Stimulated activated CD8-positive, alpha-beta memory T cell treated with anti-CD3 and anti-CD28 coated beads, Interleukin-15, amount 100 ng/mL, for 4 hours (primary cell): ENCODE results near the gene SLC23A3.
A peak's percentile ranks its signal among the peaks of the same experiment; 100 is the strongest.

Experiments used
- DNase-seq, 2 donors: peaks; one replicate each; pipeline ENCODE4 v3.0.0-alpha.2; 2020; ENCODE audit warnings: low read depth in 2 of 2

The SLC23A3 gene

GRCh38 chr2:219175928-219176817 lies 6.3 kb upstream of the SLC23A3 start:
- no peak for DNase-seq

GRCh38 chr2:219175486-219175885 lies 5.7 kb upstream of the SLC23A3 start:
- no peak for DNase-seq

DNA sequence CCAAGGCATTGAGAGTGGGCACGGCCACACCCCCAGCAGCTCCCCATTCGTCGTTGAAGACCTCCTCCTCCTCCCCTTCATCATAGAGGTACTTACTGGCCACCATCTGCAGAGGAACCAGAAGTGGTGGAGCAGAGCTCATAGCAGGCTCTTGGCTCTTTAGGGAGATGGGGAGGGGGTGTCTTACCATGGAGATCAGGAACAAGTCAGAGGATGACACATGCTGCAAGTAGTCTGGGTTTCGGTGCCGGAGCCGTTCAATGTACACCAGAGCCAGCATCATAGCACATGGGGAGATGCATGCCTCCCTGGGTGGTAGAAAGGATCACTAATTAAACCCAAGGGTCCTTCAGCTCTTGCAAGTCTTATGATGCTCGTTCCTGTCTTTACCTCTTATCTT lies 5.0 kb upstream of the SLC23A3 start:
- DNase-seq, result no peak

GRCh38 chr2:219174146-219174545 lies 4.3 kb upstream of the SLC23A3 start:
- no peak for DNase-seq

- DNase-seq, result no peak
Measured at GRCh38 chr2:219173176-219173575, 3.3 kb upstream of the SLC23A3 start.

DNA sequence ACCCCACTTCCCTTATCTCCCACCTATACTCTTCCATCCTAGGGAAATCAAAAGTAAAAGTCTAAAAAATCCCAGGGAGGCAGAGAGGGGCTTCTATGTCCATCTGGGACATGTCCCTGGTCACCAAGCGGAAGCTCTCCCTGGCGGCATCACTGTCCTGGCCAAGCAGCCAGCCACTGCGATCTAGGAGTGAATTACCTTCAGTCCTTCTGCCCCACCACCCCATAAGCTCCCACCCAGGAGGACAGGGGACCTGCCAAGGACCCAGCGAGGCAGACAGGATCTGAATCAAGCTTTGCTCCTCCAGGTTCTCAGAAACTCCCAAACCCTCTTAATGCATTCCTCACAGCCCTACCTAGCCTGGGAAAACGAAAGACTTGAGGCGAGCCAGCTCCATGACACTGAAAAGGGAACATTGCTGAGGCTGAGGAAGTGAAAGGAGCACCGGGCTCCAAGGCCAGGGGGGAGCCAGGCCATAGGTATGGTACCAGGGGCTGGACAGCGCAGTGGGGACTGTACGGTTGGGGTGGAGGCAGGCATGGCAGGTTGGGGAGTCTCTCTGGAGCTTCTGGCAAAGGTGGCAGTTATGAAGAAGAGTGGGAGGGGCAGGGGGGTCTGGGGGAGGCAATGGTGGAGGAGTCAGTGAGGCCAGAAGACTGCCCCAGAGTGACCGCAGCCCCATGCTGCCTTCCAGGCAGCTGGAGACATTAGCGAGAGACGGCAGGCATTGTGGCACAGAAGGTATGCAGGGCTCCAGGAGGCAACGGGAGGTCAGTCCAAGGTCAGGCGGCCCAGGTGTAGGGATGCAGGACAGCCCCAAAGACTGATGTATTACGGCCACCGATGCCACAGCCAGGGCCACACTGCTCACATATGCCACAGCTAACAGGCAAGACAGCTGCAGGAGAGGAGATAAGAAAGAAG lies 2.7 kb upstream of the SLC23A3 start:
- no peak for DNase-seq

DNA sequence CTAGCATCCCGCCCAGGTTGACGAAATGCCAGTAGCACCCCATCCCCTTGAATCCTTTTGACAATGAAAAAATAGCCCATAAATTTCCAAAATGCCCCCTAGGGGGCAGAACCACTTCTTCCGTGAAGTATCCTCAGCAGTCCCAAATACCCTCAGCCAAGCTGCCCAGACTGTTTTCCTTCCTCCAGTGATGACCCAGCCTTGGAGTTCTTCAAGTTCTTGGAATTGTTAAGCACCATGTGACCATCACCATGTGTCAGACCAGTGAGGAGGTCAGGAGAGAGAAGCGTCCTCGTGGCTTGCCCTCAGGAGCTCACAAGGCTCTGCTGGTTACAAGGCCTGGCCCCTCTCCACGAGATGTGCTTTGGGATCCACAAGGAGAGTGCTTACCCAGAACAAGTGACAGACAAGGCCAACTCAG lies 1.4 kb upstream of the SLC23A3 start:
- DNase-seq, result no peak

GRCh38 chr2:219168932-219169331 lies 897 bp downstream of the SLC23A3 start:
- DNase-seq, result no peak

GRCh38 chr2:219168526-219168925 lies 1.3 kb downstream of the SLC23A3 start:
- DNase-seq, result no peak

GRCh38 chr2:219167997-219168396 lies 1.8 kb downstream of the SLC23A3 start:
- no peak for DNase-seq

- no peak for DNase-seq
Measured at GRCh38 chr2:219165058-219165911, 4.5 kb downstream of the SLC23A3 start.

DNA sequence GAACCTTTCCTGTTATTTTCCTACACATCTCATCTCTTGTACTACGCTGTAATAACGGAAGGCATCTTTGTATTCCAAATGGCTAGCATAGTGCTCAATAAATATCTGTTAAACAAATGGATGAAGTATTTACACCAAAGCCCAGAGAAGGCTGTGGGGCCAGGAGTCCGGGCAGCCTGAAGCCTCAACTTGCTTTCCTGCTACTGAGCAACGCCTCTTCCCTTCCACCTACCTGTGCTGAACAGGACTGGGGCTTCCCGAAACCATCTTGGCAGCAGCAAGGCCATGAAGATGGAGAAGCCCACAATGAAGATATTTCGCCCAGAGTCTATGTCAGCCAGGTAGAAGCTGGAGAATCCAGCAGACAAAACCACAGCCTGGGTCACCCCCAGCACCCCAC lies 6.7 kb downstream of the SLC23A3 start:
- no peak for DNase-seq

DNA sequence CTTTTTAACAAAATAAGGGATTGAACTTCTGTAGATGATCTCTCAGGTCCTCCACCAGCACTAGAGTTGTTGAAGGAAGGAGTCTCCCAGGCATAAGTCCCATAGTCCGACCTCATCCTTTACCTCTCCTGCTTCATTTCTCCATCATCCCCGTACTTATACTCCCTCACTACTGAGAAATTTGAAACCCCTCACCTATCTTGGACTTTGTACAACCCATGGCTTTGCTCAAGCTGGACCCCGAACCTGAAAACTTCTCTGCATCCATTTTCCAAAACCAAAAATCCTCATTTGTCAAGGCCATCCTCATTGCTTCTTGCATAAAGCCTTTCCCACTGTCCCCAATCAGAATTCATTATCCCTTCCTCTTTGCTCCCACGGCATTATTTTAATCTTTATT lies 8.7 kb downstream of the SLC23A3 start:
- DNase-seq, result no peak

GRCh38 chr2:219160186-219161017 lies 9.4 kb downstream of the SLC23A3 start, which contains the start of gene NHEJ1:
Gene NHEJ1 (minus strand): TSS chr2:219160815. CDS start chr2:219158362, 2,453 bp downstream.
- peak; percentile 83 to 86 for DNase-seq

GRCh38 chr2:219159771-219160185 lies 10.1 kb downstream of the SLC23A3 start:
- no peak for DNase-seq

- DNase-seq, result no peak
Measured at GRCh38 chr2:219158586-219158985, 11.2 kb downstream of the SLC23A3 start.

DNA sequence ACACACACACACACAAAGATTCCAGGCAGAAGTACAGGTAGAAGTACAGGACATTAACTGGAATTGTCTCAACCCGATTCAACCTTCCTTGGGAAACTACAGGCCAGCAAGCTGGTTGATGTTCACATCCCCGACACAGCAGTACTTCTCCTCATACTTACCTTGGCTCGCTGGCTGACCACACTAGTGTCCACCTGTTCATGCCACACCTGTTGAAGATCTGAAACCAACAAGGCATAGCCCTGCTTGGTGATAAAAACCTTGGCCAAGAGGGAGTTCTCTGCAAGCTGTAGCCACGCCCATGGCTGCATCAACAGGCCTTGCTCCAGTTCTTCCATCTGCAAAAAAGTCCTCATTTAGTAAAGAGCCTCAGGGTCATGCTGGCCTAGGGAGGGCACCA lies 11.8 kb downstream of the SLC23A3 start:
- DNase-seq, result no peak

GRCh38 chr2:219157396-219157795 lies 12.4 kb downstream of the SLC23A3 start:
- DNase-seq, result no peak

- DNase-seq, result no peak
Measured at GRCh38 chr2:219155054-219155644, 14.7 kb downstream of the SLC23A3 start.

DNA sequence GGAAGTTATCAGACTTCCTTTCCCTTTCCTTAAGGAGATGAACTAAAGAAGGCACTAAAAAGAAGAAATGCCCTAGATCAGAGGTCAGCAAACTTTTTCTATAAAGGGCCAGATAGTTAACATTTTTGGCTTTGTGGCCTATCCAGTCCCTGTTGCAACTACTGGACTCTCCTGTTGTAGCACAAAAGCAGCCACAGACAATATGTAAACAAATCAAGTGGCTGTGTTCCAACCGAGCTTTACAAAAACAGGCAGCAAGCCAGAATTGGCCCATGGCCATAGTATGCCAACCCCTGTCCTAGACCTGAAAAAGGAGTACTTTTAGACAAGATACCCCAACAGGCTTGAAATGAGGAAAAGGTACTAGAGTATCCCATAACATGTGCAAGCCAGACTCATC lies 20.2 kb downstream of the SLC23A3 start:
- DNase-seq, result no peak
